Dendritic cell treated with granulocyte-macrophage colony-stimulating factor and Interleukin-4, amounts not matched to agents 40 ng/mL and 50 ng/mL, for 4 days (primary cell): ENCODE data around the gene ZBTB22.

Source experiments
- H3K27ac Mint-ChIP-seq: one replicate; pipeline ENCODE4 v1.8.0; 2022; ENCODE audit warnings: mild to moderate bottlenecking, mixed read lengths
- H3K27me3 Mint-ChIP-seq: one replicate; pipeline ENCODE4 v1.8.0; 2022; ENCODE audit warnings: mild to moderate bottlenecking, mixed read lengths
- H3K36me3 Mint-ChIP-seq: one replicate; pipeline ENCODE4 v1.8.0; 2022; ENCODE audit warnings: low read depth, mixed read lengths
- H3K4me1 Mint-ChIP-seq: one replicate; pipeline ENCODE4 v1.8.0; 2022; ENCODE audit warnings: low read depth, mixed read lengths
- H3K4me3 Mint-ChIP-seq: one replicate; pipeline ENCODE4 v1.8.0; 2022; ENCODE audit warnings: mild to moderate bottlenecking, moderate library complexity, mixed read lengths
- H3K9me3 Mint-ChIP-seq: one replicate; pipeline ENCODE4 v1.8.0; 2022; ENCODE audit warnings: mixed read lengths
- intact Hi-C: fragments of 100-400 bp; cut with micrococcal nuclease; formaldehyde crosslinking; loops from one replicate; pipeline ENCODE4 v1.15.0; 2022

The ZBTB22 gene

DNA sequence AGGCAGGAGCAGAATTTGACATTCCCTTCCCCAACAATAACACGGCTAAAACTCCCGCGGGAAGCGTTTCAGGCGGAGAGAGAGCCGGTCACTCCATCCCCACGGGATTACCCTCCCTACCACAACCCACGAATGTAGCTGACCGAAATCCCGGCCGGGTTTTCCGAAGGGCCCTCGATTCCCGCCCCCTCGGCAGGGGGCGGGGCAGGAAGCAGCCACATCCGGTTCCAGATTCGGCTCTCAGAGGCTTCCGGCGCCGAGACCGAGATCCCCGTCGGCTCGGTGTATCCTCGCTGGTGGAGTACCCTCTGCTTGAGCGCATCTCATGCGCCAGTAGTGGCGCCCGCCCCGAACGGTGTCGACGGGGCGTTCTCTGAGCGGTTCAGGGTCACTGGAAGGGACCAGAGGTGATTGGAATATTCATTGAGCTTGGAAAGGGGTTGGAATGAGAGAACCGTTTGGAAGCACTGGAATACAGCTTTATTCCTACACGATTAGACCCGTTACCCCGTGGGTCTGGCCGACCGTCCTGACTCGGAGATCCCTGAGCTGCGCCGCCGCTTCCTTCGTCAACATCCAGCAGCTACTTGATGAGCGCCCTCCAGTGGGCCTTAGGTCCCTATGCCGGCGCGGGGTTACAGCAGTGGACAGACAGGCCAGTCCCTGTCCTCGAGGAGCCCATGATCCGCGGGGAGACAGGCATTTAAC, 18.2 kb downstream of the ZBTB22 start:
- Mint-ChIP-seq H3K4me3 (peak overlapping the region; percentile 99), H3K27ac (peak overlapping the region; percentile 97)
- intact Hi-C loops: loop anchor here (1.0 to 2.0 kb wide), 3 partner anchors 10 to 51 kb away; partner anchors contain the start of genes PFDN6 and WDR46

DNA sequence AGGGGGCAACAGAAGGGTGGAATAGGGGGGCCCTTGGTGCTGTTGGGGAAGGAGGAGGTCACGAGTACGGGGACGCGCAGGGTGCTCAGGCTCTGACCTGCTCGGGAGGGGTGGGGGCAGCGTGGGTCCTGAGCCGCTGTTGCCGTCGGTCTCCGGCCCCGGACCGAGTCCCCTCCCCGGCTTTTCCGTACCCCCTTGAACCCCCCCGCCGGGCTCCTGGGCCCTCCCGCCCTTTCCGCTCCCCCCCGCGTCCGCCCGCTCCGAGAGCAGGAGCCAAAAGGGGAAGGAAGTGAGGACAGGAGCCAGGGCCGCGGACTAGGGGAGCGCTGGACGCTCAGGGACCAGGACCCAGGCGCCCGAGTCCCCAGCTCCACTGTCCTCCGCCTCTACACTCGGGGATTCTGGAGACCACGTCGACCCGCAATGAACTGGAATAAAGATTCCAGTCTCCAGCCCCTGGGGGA, 18.7 kb downstream of the ZBTB22 start, which contains the start of gene RGL2:
Gene RGL2, minus strand, starts transcription at position 170 of the 464 bp plus-strand sequence. CDS start 332 bp downstream, outside the sequence.
- peaks cover 100% of the 10 kb centered on the region for H3K36me3 Mint-ChIP-seq
- H3K27me3 Mint-ChIP-seq: no peaks in the 10 kb centered on the region
- H3K4me3 Mint-ChIP-seq: peak within 1 kb of the TSS; percentile 99
- intact Hi-C loops: loop anchor here (1.0 to 2.0 kb wide), 3 partner anchors 10 to 50 kb away; partner anchors contain the start of genes PFDN6 and WDR46
- H3K9me3 Mint-ChIP-seq: no peaks in the 10 kb centered on the region
- peak within 1 kb of the TSS; percentile 97 for H3K27ac Mint-ChIP-seq
- peaks cover 71% of the 10 kb centered on the region for H3K4me1 Mint-ChIP-seq

More for the DNA sequence above, 18.2 kb downstream of the ZBTB22 start:
- H3K9me3 Mint-ChIP-seq: no peaks in the 10 kb centered on the region
- H3K4me1 Mint-ChIP-seq: peaks cover 71% of the 10 kb centered on the region
- peaks cover 100% of the 10 kb centered on the region for H3K36me3 Mint-ChIP-seq
- H3K27me3 Mint-ChIP-seq: no peaks in the 10 kb centered on the region

GRCh38 chr6:33297956-33298772, 19.4 kb downstream of the ZBTB22 start:
- intact Hi-C loops: loop anchor here (2.0 kb wide), 2 partner anchors 15 to 49 kb away; no protein-coding TSS in a partner anchor
- Mint-ChIP-seq H3K4me1 (peaks cover 71% of the 10 kb centered on the region), H3K27me3 (no peaks in the 10 kb centered on the region), H3K4me3 (peak overlapping the region; percentile 99), H3K27ac (peak overlapping the region; percentile 97), H3K9me3 (no peaks in the 10 kb centered on the region), H3K36me3 (peaks cover 100% of the 10 kb centered on the region)

- Mint-ChIP-seq H3K9me3 (no peaks in the 10 kb centered on the region), H3K27ac (peak overlapping the region; percentile 97), H3K36me3 (peaks cover 100% of the 10 kb centered on the region), H3K4me1 (peaks cover 76% of the 10 kb centered on the region), H3K4me3 (peak overlapping the region; percentile 99), H3K27me3 (no peaks in the 10 kb centered on the region)
- intact Hi-C loops: no loop called here
Measured at GRCh38 chr6:33297406-33297955, 20.1 kb downstream of the ZBTB22 start.

- H3K36me3 Mint-ChIP-seq: peaks cover 100% of the 10 kb centered on the region
- no peaks in the 10 kb centered on the region for H3K9me3 Mint-ChIP-seq
- intact Hi-C loops: no loop called here
- peak overlapping the region; percentile 97 for H3K27ac Mint-ChIP-seq
- H3K27me3 Mint-ChIP-seq: no peaks in the 10 kb centered on the region
- peaks cover 70% of the 10 kb centered on the region for H3K4me1 Mint-ChIP-seq
- peak overlapping the region; percentile 99 for H3K4me3 Mint-ChIP-seq
Measured at GRCh38 chr6:33296797-33297405, 20.6 kb downstream of the ZBTB22 start.

GRCh38 chr6:33295621-33296369, 21.7 kb downstream of the ZBTB22 start:
- peak overlapping the region; percentile 97 for H3K27ac Mint-ChIP-seq
- peaks cover 100% of the 10 kb centered on the region for H3K36me3 Mint-ChIP-seq
- H3K9me3 Mint-ChIP-seq: no peaks in the 10 kb centered on the region
- H3K4me3 Mint-ChIP-seq: peak overlapping the region; percentile 17
- intact Hi-C loops: no loop called here
- no peaks in the 10 kb centered on the region for H3K27me3 Mint-ChIP-seq
- H3K4me1 Mint-ChIP-seq: peaks cover 70% of the 10 kb centered on the region

DNA sequence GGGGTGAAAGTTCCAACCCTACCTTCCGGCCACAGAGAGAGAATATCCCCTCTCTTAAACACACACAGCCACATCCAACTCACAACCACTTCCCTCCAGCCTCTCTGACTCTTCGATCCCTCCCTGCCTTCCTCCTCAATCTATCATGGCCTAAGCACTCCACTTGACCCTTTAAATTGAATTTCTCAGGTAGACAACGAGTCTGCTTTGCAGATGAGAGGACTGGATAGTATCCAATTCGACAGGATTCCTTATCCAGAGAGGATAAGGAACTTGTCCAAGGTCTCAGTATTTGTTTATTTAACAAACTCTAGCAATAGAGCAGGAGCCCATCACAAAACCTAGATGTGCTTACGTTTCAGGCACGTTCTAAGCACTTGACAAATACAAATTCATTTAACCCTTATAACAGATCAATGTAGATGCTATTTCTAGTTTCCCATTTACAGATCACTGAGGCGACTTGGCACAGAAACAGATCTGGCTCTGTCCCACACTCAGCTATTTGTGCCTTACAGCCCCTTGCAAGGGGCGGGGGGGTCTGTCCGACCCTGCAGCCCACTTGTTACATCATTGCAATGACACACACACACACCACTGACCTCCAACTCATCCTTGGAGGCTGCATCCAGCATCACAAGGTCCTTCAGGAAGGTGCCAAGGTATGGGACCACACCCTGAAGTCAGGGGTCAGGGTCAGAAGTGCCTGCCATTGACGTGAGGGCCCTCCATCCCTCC, 23.3 kb downstream of the ZBTB22 start:
- Mint-ChIP-seq H3K4me3 (no peak overlapping the region), H3K4me1 (peaks cover 70% of the 10 kb centered on the region), H3K27ac (no peak overlapping the region), H3K36me3 (peaks cover 97% of the 10 kb centered on the region), H3K9me3 (no peaks in the 10 kb centered on the region), H3K27me3 (no peaks in the 10 kb centered on the region)
- intact Hi-C loops: no loop called here

DNA sequence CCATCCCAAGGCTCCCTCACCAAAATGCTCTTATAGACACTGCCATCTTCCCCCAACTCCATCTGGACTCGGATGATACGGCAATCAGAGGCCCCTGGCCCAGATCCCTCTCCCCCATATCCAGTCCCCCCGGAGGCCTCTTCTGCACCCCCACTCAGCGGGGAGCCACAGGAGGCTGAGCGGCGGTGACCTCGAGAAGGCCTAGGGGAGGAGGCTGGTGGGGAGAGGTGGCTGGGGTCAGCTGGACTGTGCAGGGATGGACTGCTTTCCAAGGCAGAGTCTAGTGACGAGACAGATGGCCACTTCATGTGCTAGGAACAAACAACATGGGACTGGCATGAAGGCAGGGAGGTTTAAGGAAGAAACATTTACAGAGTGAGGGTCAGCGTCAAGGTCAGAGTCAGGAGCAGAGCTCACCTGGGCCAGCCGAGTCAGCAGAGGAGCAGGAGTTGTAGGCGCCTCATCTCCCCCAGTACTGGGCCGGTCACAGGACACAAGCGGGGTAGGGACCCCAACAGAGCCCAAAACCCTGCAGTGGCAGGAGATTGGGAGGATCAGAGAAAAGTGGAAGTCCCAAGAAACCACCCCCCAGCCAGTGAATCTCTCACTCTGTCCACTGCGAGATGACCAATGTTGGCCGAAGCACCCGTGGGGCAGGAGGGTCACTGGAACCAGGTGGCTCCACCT, 24.4 kb downstream of the ZBTB22 start:
- no peaks in the 10 kb centered on the region for H3K9me3 Mint-ChIP-seq
- peaks cover 95% of the 10 kb centered on the region for H3K36me3 Mint-ChIP-seq
- intact Hi-C loops: no loop called here
- H3K27ac Mint-ChIP-seq: no peak overlapping the region
- H3K4me1 Mint-ChIP-seq: peaks cover 76% of the 10 kb centered on the region
- H3K4me3 Mint-ChIP-seq: no peak overlapping the region
- no peaks in the 10 kb centered on the region for H3K27me3 Mint-ChIP-seq

DNA sequence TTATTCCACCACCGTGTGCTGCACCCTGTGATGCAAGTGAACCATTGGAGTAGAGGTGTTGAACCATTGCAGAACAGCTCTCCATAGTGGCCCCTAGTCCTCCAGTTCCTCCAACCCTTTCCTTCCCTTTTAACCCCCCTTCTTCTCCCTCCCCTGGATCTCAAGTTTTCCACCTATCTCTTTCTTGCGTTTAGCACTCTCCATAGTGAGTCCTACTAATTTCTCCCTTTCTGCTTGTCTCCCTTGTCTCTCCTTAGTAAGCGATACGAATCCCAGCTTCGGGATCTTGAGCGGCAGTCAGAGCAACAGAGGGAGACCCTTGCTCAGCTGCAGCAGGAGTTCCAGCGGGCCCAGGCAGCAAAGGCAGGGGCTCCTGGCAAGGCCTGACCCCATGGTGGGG, 27.1 kb downstream of the ZBTB22 start:
- Mint-ChIP-seq H3K9me3 (no peaks in the 10 kb centered on the region), H3K4me1 (peaks cover 66% of the 10 kb centered on the region), H3K27ac (peak overlapping the region; percentile 86), H3K27me3 (no peaks in the 10 kb centered on the region), H3K36me3 (peaks cover 95% of the 10 kb centered on the region), H3K4me3 (peak overlapping the region; percentile 92)
- intact Hi-C loops: no loop called here

DNA sequence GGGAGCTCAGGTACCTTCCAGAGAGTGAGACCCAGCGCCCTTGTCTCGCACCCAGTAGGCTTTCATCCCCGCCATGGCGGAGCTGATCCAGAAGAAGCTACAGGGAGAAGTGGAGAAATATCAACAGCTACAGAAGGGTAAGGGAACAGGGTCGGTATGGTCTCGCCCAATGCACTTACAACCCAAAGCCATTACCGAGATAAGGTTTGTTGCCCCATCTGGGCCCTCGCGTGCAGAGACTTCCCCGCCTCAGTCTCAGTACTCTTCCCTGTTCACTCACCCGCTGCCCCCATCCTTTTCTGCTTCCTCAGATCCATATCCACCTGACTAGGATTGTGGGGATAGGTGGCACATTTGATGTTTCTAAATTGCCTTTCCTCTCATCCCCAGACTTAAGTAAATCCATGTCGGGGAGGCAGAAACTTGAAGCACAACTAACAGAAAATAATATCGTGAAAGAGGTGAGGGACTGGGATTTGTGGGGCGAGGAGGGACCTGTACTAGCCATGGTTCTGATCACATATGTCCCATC, 27.7 kb downstream of the ZBTB22 start:
- Mint-ChIP-seq H3K36me3 (peaks cover 95% of the 10 kb centered on the region), H3K4me3 (peak overlapping the region; percentile 92), H3K27me3 (no peaks in the 10 kb centered on the region), H3K9me3 (no peaks in the 10 kb centered on the region), H3K4me1 (peaks cover 60% of the 10 kb centered on the region), H3K27ac (peak overlapping the region; percentile 86)
- intact Hi-C loops: loop anchor here (1.0 kb wide), 2 partner anchors 9 to 19 kb away; partner anchors contain the start of gene VPS52

DNA sequence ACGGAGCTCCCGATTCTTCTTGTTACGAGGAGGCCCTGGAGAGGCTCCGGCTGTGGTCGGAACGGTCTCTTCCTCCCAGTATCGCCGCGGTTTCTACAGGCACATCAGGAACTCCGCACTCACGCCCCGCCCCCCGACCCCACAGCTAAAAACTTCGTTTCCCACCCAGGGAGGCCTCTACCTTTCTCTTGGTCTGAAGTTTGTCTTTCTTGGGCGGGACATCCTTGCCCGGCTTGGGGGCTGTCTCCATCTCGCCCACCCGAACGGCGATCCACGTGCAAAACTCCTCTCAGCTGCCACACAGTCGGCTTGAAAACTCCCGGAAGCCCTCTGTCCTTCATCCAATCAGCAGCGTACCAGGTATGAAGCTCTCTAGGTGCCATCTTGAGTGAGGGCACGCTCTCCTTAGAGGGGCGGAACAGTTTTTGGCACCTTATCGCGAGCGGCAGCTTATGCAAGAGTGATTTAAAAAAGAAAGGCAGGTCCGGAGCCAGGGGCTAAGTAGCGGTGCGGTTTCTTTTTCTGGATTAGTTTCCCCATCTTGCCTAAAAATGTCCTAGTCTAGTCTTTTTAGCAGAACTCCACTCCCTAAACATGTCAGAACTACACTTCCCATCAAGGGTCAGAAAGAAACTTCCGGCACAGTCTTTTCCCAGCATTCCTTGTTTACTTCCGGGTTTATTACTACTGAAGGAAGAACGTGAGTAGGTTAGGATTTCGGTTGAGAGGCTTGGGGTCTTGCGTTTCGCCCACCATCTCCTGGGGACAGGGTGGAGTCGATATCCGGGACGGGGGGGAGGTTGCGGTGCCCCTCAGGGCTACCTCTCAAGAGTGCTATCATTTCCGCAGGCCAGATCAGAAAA, 28.4 kb downstream of the ZBTB22 start, which contains the start of the genes PFDN6 and WDR46:
Gene PFDN6, plus strand, starts transcription at position 681 of the 863 bp plus-strand sequence. CDS start 256 bp downstream, outside the sequence.
Gene WDR46, minus strand, starts transcription at position 319 of the 863 bp plus-strand sequence. Its CDS starts 69 bp downstream, at position 250.
- H3K9me3 Mint-ChIP-seq: no peaks in the 10 kb centered on the region
- H3K4me1 Mint-ChIP-seq: peaks cover 53% of the 10 kb centered on the region
- peak within 1 kb of the TSS; percentile 92 for H3K4me3 Mint-ChIP-seq
- intact Hi-C loops: loop anchor here (1.0 kb wide), 2 partner anchors 10 to 18 kb away; partner anchors contain the start of gene VPS52
- H3K27ac Mint-ChIP-seq: peak within 1 kb of the TSS; percentile 86
- H3K36me3 Mint-ChIP-seq: peaks cover 92% of the 10 kb centered on the region
- no peaks in the 10 kb centered on the region for H3K27me3 Mint-ChIP-seq
